ENCODE measurements around the gene CAMK2N1. TPM values are rescaled to one million over a fixed set of nuclear protein-coding genes. Genes with fewer than 3 reads are reported as not detected.

The CAMK2N1 gene
- total RNA-seq, 1 experiment from 2014 or later: 4.4 TPM

GRCh38 chr1:20472860-20473711 lies 12.9 kb downstream of the CAMK2N1 start:
- POLR2A ChIA-PET: no interaction called here
- intact Hi-C loops (cut with micrococcal nuclease; ENCODE audit: unreplicated experiment) (no loop called here), in situ Hi-C loops (cut with HindIII; ENCODE audit: low pct_unique_long_range_greater_than_20kb, low sequenced_read_pairs) (no loop called here)
- Histone ChIP-seq H3K27ac (ENCODE audit: low read length) (no peak overlapping the region), H3K4me3 (ENCODE audit: low read depth in 2 of 2, low read length in 2 of 2) (peak overlapping the region in 1 of 2 experiments; percentile 30; a peak in 2 of 4 replicates), H3K27me3 (ENCODE audit: control insufficient read depth, insufficient read depth, low read length) (peaks cover 2% of the 10 kb centered on the region; the same call in 1 of the 2 replicates), H3K36me3 (ENCODE audit: control insufficient read depth, insufficient read depth, low read length) (no peaks in the 10 kb centered on the region), H3K9me3 (ENCODE audit: control insufficient read depth, insufficient read depth, low read depth, low read length) (no peaks in the 10 kb centered on the region), H3K4me1 (ENCODE audit: control insufficient read depth, insufficient read depth, low read length) (peaks cover 17% of the 10 kb centered on the region)
- no peak for TF ChIP-seq POLR2AphosphoS5 (IDR thresholded peaks at IDR 0.05; ENCODE audit: low read depth, low read length)
- TF ChIP-seq REST (IDR thresholded peaks at IDR 0.05; ENCODE audit: insufficient read depth in 1 of 2, low read depth in 2 of 2, low read length in 1 of 2): no peak
- no peak for TF ChIP-seq CTCF (IDR thresholded peaks at IDR 0.05)
- TF ChIP-seq TCF7L2 (IDR thresholded peaks at IDR 0.05; ENCODE audit: low read depth, low read length): no peak
- no peak for TF ChIP-seq SIN3A (IDR thresholded peaks at IDR 0.05; ENCODE audit: borderline replicate concordance, insufficient read depth, low read depth, low read length)
- CTCF ChIA-PET: interaction anchor here (1.6 kb wide), 1 partner anchor 8 kb away, joined by 3 read pairs; no protein-coding TSS in a partner anchor
- DNase-seq (ENCODE audit: low read depth, low spot score) (no peak), ATAC-seq (peak; percentile 81)
- BruUV-seq (replicated peaks): no TSS peak

- ChIA-PET POLR2A (no interaction called here), CTCF (interaction anchor here (0.8 kb wide), 1 partner anchor 259 kb away, joined by 23 read pairs; no protein-coding TSS in a partner anchor)
- H3K27ac ChIP-seq (ENCODE audit: low read length): no peak overlapping the region
- H3K4me3 ChIP-seq (ENCODE audit: low read depth in 2 of 2, low read length in 2 of 2): no peak overlapping the region
- no TSS peak for BruUV-seq (replicated peaks)
- ATAC-seq: no peak
- DNase-seq (ENCODE audit: low read depth, low spot score): no peak
- no peaks in the 10 kb centered on the region for H3K36me3 ChIP-seq (ENCODE audit: control insufficient read depth, insufficient read depth, low read length)
- no peaks in the 10 kb centered on the region for H3K9me3 ChIP-seq (ENCODE audit: control insufficient read depth, insufficient read depth, low read depth, low read length)
- no peak for TF ChIP-seq REST (IDR thresholded peaks at IDR 0.05; ENCODE audit: insufficient read depth in 1 of 2, low read depth in 2 of 2, low read length in 1 of 2)
- TF ChIP-seq SIN3A (IDR thresholded peaks at IDR 0.05; ENCODE audit: borderline replicate concordance, insufficient read depth, low read depth, low read length): no peak
- TF ChIP-seq TCF7L2 (IDR thresholded peaks at IDR 0.05; ENCODE audit: low read depth, low read length): no peak
- in situ Hi-C loops (cut with HindIII; ENCODE audit: low pct_unique_long_range_greater_than_20kb, low sequenced_read_pairs) (no loop called here), intact Hi-C loops (cut with micrococcal nuclease; ENCODE audit: unreplicated experiment) (no loop called here)
- H3K27me3 ChIP-seq (ENCODE audit: control insufficient read depth, insufficient read depth, low read length): peaks cover 2% of the 10 kb centered on the region; the same call in 1 of the 2 replicates
- peaks cover 15% of the 10 kb centered on the region for H3K4me1 ChIP-seq (ENCODE audit: control insufficient read depth, insufficient read depth, low read length)
Measured at GRCh38 chr1:20472121-20472520, 13.9 kb downstream of the CAMK2N1 start.

All from Panc1 (cell line).